IPS-20b (cell line): ENCODE results near the gene ARHGAP44.
A peak's percentile ranks its signal among the peaks of the same experiment; 100 is the strongest.
"Not testable (repeated sequence)": the region's sequence is repeated elsewhere in the genome, so short reads cannot be mapped to it uniquely, and the experiment has no call there.

ENCODE experiments used
- H3K27ac ChIP-seq: one replicate; pipeline ENCODE4 v1.5.1; 2013; ENCODE audit warnings: low read length
- H3K27me3 ChIP-seq: 2 replicates; pipeline ENCODE4 v1.6.1; 2013; ENCODE audit warnings: mild to moderate bottlenecking, low read length, inconsistent platforms; ENCODE audit not compliant: insufficient read depth
- H3K36me3 ChIP-seq: 2 replicates; pipeline ENCODE4 v1.6.1; 2013; ENCODE audit warnings: low read depth, mild to moderate bottlenecking, inconsistent platforms, low read length, moderate library complexity; ENCODE audit not compliant: insufficient read depth
- H3K4me1 ChIP-seq: 2 replicates; pipeline ENCODE4 v1.6.1; 2013; ENCODE audit warnings: mild to moderate bottlenecking, control low read depth, inconsistent platforms, low read length, moderate library complexity; ENCODE audit not compliant: insufficient read depth
- H3K4me3 ChIP-seq: 2 replicates; pipeline ENCODE4 v1.5.1; 2013; ENCODE audit warnings: mild to moderate bottlenecking, low read length, inconsistent platforms
- H3K9ac ChIP-seq: 2 replicates; pipeline ENCODE4 v1.6.1; 2013; ENCODE audit warnings: low read depth, mild to moderate bottlenecking, inconsistent platforms, low read length, moderate library complexity
- H3K9me3 ChIP-seq: 2 replicates; pipeline ENCODE4 v1.6.1; 2013; ENCODE audit warnings: mild to moderate bottlenecking, low read depth, low read length, inconsistent platforms; ENCODE audit not compliant: insufficient read depth

The ARHGAP44 gene

DNA sequence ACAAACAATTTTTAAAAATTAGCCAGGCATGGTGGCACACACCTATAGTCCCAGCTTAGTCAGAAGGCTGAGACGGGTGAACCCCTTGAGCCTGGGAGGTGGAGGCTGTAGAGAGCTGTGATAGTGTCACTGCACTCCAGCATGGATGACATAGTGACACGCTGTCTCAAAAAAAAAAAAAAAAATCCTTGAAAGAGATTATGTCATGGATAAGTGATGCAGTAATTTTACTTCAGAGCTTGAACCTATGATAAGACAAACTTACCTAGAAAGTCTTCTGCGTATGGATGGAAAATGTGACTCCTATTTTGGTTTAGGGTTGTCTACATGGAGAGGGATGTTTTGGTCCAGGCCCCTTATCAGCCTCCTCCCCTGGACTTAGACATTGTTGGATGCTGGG lies 176.7 kb downstream of the ARHGAP44 start:
- no peak overlapping the region for H3K27ac ChIP-seq
- no peaks in the 10 kb centered on the region for H3K27me3 ChIP-seq
- no peaks in the 10 kb centered on the region for H3K9me3 ChIP-seq
- no peak overlapping the region for H3K4me3 ChIP-seq
- no peaks in the 10 kb centered on the region; the same call in 1 of the 2 replicates for H3K36me3 ChIP-seq
- H3K4me1 ChIP-seq: no peaks in the 10 kb centered on the region; the same call in 1 of the 2 replicates
- H3K9ac ChIP-seq: no peak overlapping the region

DNA sequence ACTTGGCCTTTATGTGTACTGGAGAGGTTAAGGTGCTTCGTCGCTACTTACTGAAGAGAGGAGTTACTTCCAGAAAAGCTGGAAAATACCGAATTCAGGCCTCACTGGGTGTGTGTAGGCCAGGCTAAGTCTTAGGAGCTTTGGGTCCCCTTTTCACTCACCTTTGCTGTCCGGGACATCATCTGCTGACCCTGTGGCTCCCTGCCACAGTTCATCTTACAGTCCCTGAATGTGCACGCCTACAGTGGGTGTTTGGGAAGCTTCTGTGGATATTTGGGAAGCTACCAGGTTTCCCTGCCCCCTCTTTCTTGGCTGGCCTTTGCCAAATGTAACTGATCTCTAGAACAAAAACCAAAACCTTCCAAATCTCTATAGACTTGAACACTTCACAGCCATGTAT lies 177.1 kb downstream of the ARHGAP44 start:
- Histone ChIP-seq H3K9ac (no peak overlapping the region), H3K27me3 (no peaks in the 10 kb centered on the region), H3K36me3 (no peaks in the 10 kb centered on the region), H3K27ac (no peak overlapping the region), H3K9me3 (no peaks in the 10 kb centered on the region), H3K4me1 (no peaks in the 10 kb centered on the region; the same call in 1 of the 2 replicates), H3K4me3 (no peak overlapping the region)

- Histone ChIP-seq H3K36me3 (no peaks in the 10 kb centered on the region), H3K27ac (no peak overlapping the region), H3K4me1 (no peaks in the 10 kb centered on the region; the same call in 1 of the 2 replicates), H3K9ac (no peak overlapping the region), H3K27me3 (no peaks in the 10 kb centered on the region; the same call in 1 of the 2 replicates), H3K9me3 (no peaks in the 10 kb centered on the region), H3K4me3 (no peak overlapping the region)
Measured at GRCh38 chr17:12967962-12968361, 178.7 kb downstream of the ARHGAP44 start.

DNA sequence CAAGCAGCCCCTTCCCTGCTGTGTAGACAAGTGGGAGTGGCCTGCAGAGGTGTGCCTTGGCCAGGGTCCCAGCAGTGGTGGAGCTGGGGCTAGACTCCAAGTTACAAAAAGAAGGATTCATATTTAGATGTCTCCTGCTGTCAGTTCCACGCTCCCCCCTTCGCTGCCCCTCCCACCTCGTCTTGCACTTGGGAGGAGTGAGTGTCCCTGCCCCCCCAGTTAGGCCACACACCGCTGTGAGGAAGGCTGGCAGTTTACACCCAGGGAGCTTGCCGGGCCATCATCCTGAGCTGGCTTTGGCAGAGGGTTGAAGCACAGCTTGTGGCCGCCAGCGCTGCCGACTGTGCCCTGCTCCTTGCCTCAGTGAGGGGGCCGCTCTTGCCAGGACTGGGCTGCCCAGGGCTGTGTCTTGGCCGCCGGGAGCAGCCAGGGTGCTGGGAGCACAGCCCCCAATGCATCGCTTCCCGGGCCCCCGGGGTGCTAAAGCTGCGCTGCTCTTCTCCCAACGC lies 184.3 kb downstream of the ARHGAP44 start:
- no peaks in the 10 kb centered on the region for H3K36me3 ChIP-seq
- no peaks in the 10 kb centered on the region for H3K9me3 ChIP-seq
- H3K27ac ChIP-seq: no peak overlapping the region
- H3K27me3 ChIP-seq: peaks cover 14% of the 10 kb centered on the region
- H3K9ac ChIP-seq: no peak overlapping the region
- H3K4me1 ChIP-seq: 0 out of 2 replicates have a peak, but pooled peaks cover 9% of the 10 kb centered on the region
- H3K4me3 ChIP-seq: peak overlapping the region; percentile 68

- peak overlapping the region; percentile 68 for H3K4me3 ChIP-seq
- no peak overlapping the region for H3K9ac ChIP-seq
- H3K27me3 ChIP-seq: peaks cover 14% of the 10 kb centered on the region
- 0 out of 2 replicates have a peak, but pooled peaks cover 9% of the 10 kb centered on the region for H3K4me1 ChIP-seq
- no peaks in the 10 kb centered on the region for H3K36me3 ChIP-seq
- H3K27ac ChIP-seq: no peak overlapping the region
- H3K9me3 ChIP-seq: no peaks in the 10 kb centered on the region
Measured at GRCh38 chr17:12974005-12974531, 184.8 kb downstream of the ARHGAP44 start.

DNA sequence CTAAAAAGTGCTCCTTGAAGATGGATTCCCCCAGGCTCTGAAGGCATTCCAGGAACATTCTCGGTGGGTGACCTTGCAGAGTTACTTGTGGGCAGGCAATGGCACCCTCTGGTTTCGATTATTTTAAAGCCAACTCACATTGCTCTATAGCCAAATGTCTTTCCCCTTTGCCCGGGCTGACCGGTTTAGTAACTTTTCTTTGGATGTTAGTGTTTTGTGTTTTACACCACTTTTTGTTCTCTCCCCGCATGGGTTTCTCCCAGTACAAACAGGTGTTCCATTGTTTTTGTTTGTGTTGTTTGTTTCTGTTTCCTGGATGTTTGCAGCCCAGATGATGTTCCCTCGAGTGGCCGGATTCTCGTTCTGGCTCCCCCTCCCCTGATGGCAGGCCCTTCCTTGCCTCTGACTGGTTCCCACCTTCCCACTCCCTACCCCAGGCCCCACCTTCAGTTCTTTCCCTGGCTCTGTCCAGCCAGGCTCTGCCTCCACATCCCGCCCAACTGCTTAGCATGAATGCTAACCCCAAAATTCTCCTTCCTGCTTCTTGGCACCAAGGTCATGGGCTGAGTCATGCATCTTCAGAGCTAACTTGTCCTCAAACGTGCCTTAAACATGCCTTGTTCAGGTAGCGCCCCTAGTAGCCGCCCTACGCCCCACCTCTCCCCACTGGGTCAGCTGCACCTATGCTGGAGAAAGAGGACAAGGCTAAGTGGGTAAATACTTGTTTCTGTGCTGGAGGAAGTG lies 187.9 kb downstream of the ARHGAP44 start:
- H3K9me3 ChIP-seq: no peaks in the 10 kb centered on the region
- H3K27ac ChIP-seq: peak overlapping the region; percentile 1
- H3K36me3 ChIP-seq: no peaks in the 10 kb centered on the region; the same call in 1 of the 2 replicates
- H3K9ac ChIP-seq: no peak overlapping the region
- 0 out of 2 replicates have a peak, but pooled peaks cover 9% of the 10 kb centered on the region for H3K4me1 ChIP-seq
- peak overlapping the region; percentile 10; the same call in 1 of the 2 replicates for H3K4me3 ChIP-seq
- H3K27me3 ChIP-seq: peaks cover 14% of the 10 kb centered on the region; the same call in 1 of the 2 replicates

DNA sequence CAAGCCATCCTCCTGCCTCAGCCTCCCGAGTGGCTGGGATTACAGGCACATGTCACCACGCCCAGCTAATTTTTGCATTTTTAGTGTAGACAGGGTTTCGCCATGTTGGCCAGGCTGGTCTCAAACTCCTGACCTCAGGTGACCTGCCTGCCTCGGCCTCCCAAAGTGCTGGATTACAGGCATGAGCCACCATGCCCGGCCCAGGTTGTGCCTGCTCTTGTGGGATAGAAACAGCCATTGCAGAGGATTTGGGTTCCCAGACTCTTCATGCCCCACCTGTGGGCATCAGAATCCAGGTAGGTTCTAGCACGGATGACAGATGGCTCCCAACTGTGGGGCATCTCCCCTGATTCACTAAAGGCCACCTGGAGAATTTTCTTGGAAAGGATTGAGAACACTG lies 189.5 kb downstream of the ARHGAP44 start:
- H3K9me3 ChIP-seq, H3K27me3 ChIP-seq, H3K9ac ChIP-seq, H3K4me3 ChIP-seq, H3K27ac ChIP-seq, H3K36me3 ChIP-seq, H3K4me1 ChIP-seq: not testable (repeated sequence)

DNA sequence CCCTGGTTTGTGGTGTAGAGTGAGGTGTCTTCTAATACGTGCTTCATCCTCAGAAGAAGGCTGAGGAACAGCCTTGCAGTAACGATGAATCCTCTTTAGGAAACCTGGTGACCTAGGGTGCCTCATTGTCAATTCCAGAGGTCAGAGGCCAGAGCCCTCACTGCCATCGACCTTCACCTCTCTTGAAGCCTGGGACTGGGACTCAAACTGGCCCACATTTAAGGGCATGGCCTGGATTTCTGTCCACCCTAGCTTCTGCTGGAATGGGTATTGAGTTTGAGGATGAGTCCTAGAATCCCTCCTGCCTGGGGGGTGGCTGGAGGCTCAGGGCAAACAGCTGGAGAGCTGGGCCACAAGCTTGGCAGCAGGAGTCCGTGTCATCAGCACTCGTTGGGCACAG lies 189.9 kb downstream of the ARHGAP44 start:
- Histone ChIP-seq H3K4me3 (no peak overlapping the region), H3K9me3 (no peaks in the 10 kb centered on the region), H3K9ac (no peak overlapping the region), H3K27ac (no peak overlapping the region), H3K4me1 (0 out of 2 replicates have a peak, but pooled peaks cover 9% of the 10 kb centered on the region), H3K36me3 (no peaks in the 10 kb centered on the region; the same call in 1 of the 2 replicates), H3K27me3 (peaks cover 4% of the 10 kb centered on the region; the same call in 1 of the 2 replicates)

- H3K27me3 ChIP-seq: no peaks in the 10 kb centered on the region
- H3K9me3 ChIP-seq: no peaks in the 10 kb centered on the region
- H3K4me3 ChIP-seq: no peak overlapping the region
- 0 out of 2 replicates have a peak, but pooled peaks cover 6% of the 10 kb centered on the region for H3K4me1 ChIP-seq
- no peak overlapping the region for H3K9ac ChIP-seq
- no peak overlapping the region for H3K27ac ChIP-seq
- no peaks in the 10 kb centered on the region; the same call in 1 of the 2 replicates for H3K36me3 ChIP-seq
Measured at GRCh38 chr17:12979826-12980500, 190.7 kb downstream of the ARHGAP44 start.

DNA sequence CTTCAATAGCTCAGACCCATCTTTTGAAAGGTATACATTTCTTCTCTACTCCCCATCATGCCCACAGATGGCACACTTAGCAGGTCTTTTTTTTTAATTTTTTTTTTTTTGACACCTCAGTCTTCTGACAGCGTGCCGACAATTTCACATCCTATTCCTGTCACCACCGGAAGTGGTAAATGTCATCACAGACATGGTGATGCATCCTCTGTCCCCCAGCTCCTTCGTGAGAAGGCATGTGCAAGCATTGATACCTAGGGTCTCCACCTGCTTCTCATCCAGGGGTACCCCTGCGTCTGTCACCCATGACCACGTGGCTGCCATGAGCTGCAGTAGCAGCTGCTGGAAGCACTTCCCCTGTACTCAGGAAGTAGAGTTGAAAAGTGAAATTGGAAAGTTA lies 192.9 kb downstream of the ARHGAP44 start:
- Histone ChIP-seq H3K27me3 (no peaks in the 10 kb centered on the region), H3K36me3 (no peaks in the 10 kb centered on the region; the same call in 1 of the 2 replicates), H3K4me3 (no peak overlapping the region), H3K4me1 (peaks cover 5% of the 10 kb centered on the region; the same call in 1 of the 2 replicates), H3K9ac (no peak overlapping the region), H3K27ac (no peak overlapping the region), H3K9me3 (no peaks in the 10 kb centered on the region)

GRCh38 chr17:12983991-12984884 lies 194.9 kb downstream of the ARHGAP44 start:
- Histone ChIP-seq H3K9ac (no peak overlapping the region), H3K36me3 (no peaks in the 10 kb centered on the region; the same call in 1 of the 2 replicates), H3K27ac (no peak overlapping the region), H3K4me1 (peaks cover 9% of the 10 kb centered on the region; the same call in 1 of the 2 replicates), H3K27me3 (no peaks in the 10 kb centered on the region), H3K4me3 (no peak overlapping the region), H3K9me3 (no peaks in the 10 kb centered on the region)
